ENCODE data around the gene GRID1. TPM values are rescaled to one million over a fixed set of nuclear protein-coding genes. Genes with fewer than 3 reads are reported as not detected.

Gene GRID1
- total RNA-seq, 2 donors from 2014 or later, result 0.31 to 1.0 TPM

- ATAC-seq, result no peak
- intact Hi-C loops (cut with DNase I, micrococcal nuclease), result no loop called here
These were observed 134.0 kb downstream of the GRID1 start for GRCh38 chr10:86232644-86233043.

GRCh38 chr10:86231796-86232560 lies 134.6 kb downstream of the GRID1 start:
- DNase-seq (no peak), ATAC-seq (no peak)
- intact Hi-C loops (cut with DNase I, micrococcal nuclease), result no loop called here

More at GRCh38 chr10:86232644-86233043, 134.0 kb downstream of the GRID1 start:
- no peak for DNase-seq

GRCh38 chr10:86230557-86231180 lies 135.9 kb downstream of the GRID1 start:
- DNase-seq (no peak), ATAC-seq (no peak)
- intact Hi-C loops (cut with DNase I, micrococcal nuclease), result no loop called here

- ATAC-seq (no peak), DNase-seq (no peak)
- intact Hi-C loops (cut with DNase I, micrococcal nuclease), result no loop called here
These were observed 136.6 kb downstream of the GRID1 start for GRCh38 chr10:86229811-86230556.

- intact Hi-C loops (cut with DNase I, micrococcal nuclease), result no loop called here
- ATAC-seq (no peak), DNase-seq (no peak)
These were observed 137.2 kb downstream of the GRID1 start for GRCh38 chr10:86229376-86229775.

- intact Hi-C loops (cut with DNase I, micrococcal nuclease), result no loop called here
- DNase-seq, result no peak
- no peak for ATAC-seq
These were observed 138.9 kb downstream of the GRID1 start for GRCh38 chr10:86227501-86228258.

- DNase-seq (no peak), ATAC-seq (no peak)
- intact Hi-C loops (cut with DNase I, micrococcal nuclease), result no loop called here
These were observed 139.8 kb downstream of the GRID1 start for GRCh38 chr10:86226781-86227201.

- ATAC-seq (no peak), DNase-seq (no peak)
- intact Hi-C loops (cut with DNase I, micrococcal nuclease), result no loop called here
These were observed 140.6 kb downstream of the GRID1 start for GRCh38 chr10:86226016-86226415.

- ATAC-seq (no peak), DNase-seq (no peak)
- intact Hi-C loops (cut with DNase I, micrococcal nuclease), result no loop called here
These were observed 141.4 kb downstream of the GRID1 start for GRCh38 chr10:86225103-86225782.

GRCh38 chr10:86224354-86225102 lies 142.1 kb downstream of the GRID1 start:
- intact Hi-C loops (cut with DNase I, micrococcal nuclease), result no loop called here
- DNase-seq (no peak), ATAC-seq (no peak)

GRCh38 chr10:86223256-86223655 lies 143.3 kb downstream of the GRID1 start:
- intact Hi-C loops (cut with DNase I, micrococcal nuclease), result no loop called here
- DNase-seq (no peak), ATAC-seq (no peak)

- ATAC-seq (no peak), DNase-seq (no peak)
- intact Hi-C loops (cut with DNase I, micrococcal nuclease), result no loop called here
These were observed 143.9 kb downstream of the GRID1 start for GRCh38 chr10:86222687-86223086.

GRCh38 chr10:86222336-86222650 lies 144.3 kb downstream of the GRID1 start:
- no peak for DNase-seq
- ATAC-seq, result no peak
- intact Hi-C loops (cut with DNase I, micrococcal nuclease), result no loop called here

- intact Hi-C loops (cut with DNase I, micrococcal nuclease), result no loop called here
- ATAC-seq (no peak), DNase-seq (no peak)
These were observed 144.9 kb downstream of the GRID1 start for GRCh38 chr10:86221442-86222335.

- intact Hi-C loops (cut with DNase I, micrococcal nuclease), result no loop called here
- DNase-seq (no peak), ATAC-seq (no peak)
These were observed 146.0 kb downstream of the GRID1 start for GRCh38 chr10:86220626-86221025.

GRCh38 chr10:86219271-86219670 lies 147.3 kb downstream of the GRID1 start:
- ATAC-seq (no peak), DNase-seq (no peak)
- intact Hi-C loops (cut with DNase I, micrococcal nuclease), result no loop called here

GRCh38 chr10:86218842-86219241 lies 147.8 kb downstream of the GRID1 start:
- intact Hi-C loops (cut with DNase I, micrococcal nuclease), result no loop called here
- DNase-seq (no peak), ATAC-seq (no peak)
